Stromal cell of bone marrow (primary cell): Measurements from ENCODE around the gene MYOM1.
"Not testable (repeated sequence)": the region's sequence is repeated elsewhere in the genome, so short reads cannot be mapped to it uniquely, and the experiment has no call there.

Experiments used
- DNase-seq: peaks from one replicate; pipeline ENCODE4 v3.0.0-alpha.2; 2012; ENCODE audit warnings: low read depth

MYOM1 gene

DNA sequence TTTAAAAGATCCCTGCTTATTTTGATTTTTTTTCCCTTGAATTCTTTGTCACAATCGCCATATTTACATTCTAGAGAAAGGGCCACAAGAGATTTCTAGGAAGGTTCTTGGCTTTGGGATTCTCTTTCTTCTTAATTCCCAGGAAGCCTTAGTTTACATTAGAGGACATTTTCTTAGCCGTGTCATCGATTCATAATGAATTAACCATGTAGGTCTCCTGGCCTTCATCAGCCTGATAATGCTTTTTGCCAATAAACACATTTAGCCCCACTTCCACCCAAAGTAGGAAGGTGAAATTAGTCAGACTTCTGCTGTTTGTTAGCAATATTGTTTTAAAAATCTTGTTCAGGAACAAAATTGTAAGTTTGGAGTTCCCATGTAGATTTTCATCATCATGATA, 135.6 kb downstream of the MYOM1 start:
- DNase-seq = no peak

DNA sequence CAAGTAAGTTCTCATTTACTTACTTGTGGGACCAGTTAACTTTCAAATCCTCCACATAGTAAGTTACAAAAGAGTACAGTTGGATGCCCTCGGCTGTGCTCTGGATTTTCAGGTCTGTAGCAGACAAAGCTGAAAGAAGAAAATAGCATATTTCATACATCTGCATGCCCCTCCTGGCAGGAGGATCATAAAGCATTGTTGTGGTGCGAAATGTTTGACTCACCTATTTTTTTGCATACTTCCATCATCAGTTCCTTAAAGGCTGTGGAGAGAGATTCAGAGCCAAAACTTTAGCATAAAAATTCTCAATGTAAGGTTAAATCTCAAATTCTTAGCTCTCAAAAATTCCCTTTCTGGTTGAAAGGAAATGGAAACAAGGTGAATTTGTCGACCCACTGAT, 136.0 kb downstream of the MYOM1 start:
- DNase-seq = no peak

DNA sequence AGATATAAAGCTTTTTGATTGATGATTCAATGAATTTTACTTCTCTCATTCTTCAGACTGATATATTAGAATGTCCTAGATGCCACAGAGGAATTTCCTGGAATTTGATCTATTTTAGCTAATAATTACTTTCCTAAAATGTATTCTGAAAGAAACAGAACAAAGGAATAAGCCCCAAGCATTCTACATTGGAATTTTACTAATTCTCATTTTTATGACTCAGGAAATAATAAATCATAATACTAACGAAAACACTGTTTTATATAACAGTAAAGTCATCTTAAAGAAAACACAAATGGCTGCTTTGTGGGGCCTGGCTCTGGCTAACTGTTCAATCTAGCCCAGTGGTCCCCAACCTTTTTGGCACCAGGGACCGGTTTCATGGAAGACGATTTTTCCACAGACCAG, 138.2 kb downstream of the MYOM1 start:
- no peak for DNase-seq

DNA sequence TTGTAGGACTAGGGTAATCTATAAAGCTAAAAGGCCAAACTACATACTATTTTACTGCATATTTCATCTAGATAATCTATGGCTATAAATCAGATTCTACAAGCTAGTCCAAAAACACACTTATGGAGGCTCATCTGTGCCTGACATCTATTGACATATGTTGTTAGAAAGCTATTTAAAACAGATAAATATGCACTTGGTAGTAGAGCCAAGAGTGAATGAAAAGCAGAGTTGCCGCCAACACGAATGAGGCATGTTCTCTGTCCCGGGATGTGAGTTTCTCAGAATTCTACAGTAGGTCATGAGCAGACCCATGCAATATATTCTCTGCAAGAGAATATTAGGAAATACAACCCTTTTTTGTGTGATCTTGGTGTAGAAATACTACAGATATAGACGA, 140.1 kb downstream of the MYOM1 start:
- DNase-seq = no peak

DNA sequence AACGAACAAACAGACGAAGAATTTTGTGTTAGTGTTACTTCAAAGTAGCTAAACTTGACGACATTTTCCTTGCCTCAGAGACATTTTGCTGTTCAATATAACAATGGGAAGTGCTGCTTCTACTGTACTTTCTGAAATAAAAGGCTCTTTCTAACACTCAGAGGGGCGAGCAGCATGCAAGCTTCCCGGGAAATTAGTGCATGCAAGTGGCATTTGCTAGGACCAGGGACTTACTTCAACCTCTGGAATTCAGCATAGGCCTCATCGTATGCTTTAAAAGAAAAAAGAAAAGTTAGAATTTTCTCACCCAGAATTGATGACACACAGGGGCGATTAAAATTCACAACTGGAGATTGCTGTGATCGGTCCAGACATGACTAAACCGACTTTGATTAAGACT, 144.3 kb downstream of the MYOM1 start:
- no peak for DNase-seq

DNA sequence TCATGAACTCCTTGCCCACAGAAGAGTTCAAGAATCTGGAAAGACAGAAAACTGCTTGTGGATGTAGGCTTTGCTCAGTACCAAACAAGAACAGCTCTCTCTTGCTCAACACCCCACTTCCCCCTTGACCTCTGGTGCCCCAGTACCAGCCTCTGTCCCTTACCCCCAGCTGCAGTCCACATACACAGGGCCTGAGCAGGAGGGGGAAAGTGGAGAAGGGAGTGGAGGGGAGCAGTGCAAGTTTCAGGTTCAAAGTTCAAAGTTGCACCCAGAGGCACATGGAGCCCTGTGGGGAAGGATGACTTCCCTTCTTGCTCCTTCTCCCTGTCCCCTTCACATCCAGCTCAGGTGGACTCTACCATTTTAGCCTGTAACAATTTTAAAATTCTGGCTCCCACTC, 145.7 kb downstream of the MYOM1 start:
- no peak for DNase-seq

DNA sequence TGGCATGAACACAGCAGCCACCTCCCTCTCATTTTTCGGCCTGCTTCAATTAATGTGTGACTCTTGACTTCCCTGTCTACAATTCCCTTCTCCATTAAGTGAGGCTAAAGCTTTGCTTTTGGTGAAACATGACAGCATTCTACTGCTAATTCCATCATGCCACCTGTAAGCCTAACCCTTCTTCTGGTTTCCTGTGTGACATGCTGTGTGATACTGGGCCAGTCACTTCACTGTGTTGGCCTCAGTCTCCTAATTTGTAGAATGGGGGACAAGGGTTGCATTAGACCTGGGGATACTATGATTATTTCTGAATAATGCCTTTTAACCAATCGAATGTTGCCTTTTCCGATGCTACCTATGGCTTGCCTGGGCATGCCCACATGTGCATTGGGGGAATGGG, 146.4 kb downstream of the MYOM1 start:
- not testable (repeated sequence) for DNase-seq

DNA sequence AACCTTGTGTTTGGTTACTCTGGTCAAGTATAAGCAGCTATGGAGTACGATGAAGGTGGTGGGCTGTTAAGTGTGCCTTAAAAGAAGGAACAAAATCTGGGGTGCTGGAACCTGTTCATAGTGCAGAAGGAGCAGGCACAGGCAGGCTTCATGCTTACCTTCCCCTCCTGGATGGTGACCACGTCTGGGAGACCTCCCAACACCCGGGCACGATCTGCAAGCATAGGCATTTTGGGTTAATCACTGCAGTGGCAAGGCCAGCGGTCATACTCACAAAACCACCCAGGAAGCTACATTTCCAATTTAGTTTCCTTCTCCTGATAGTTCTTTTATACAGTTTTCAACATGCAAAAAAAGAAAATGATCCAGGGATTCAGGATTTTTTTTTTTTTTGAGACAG, 148.1 kb downstream of the MYOM1 start:
- DNase-seq = no peak

DNA sequence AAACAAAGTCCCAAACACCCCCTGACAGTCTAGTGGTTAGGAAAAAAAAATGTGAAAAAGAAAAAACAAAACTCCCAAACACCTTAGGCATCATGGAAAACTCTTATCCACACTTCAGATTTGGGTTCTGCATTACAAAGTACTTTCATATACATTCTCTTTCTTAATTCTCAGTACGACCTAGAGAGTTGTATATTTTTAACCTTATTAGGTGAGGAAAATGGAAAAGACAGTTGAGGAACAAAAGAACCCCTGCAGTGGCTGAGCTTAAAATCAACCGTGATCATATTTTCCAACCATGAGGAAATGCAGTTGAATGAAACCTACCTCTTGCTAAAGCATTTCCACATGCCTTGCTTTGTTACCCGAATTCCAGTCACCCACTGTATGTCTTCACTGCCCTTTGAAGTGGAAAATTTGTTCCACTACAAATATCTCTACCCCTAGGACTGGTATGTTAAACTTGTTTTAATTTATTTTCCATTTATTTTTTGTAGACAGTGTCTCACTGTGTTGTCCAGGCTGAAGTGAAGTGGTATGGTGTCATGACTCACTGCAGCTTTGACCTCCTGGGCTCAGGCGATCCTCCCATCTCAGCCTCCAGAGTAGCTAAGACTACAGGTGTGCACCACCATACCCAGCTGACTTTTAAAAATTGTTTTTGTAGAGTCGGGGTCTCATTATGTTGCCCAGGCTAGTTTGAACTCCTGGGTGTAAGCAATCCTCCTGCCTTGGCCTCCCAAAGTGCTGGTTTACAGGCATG, 149.9 kb downstream of the MYOM1 start:
- no peak for DNase-seq

DNA sequence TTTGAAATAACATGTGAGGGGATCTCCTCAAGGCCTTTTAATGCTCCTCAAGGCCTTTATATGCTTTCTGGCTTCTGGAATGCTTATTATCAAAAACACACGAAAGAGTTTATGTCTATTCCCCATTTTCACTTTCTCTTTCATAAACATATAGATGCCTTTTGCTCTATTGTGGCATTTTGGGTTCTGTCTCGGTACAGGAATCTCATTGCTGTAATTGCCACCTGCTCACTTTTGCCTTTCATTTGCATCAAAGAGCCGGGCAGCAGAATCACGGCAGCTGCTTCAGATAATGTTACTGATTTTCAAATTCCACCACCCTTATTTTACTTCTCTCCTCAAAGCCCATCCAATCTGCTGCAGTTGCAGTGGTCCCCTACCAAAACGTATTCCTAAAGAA, 152.0 kb downstream of the MYOM1 start:
- DNase-seq = no peak

DNA sequence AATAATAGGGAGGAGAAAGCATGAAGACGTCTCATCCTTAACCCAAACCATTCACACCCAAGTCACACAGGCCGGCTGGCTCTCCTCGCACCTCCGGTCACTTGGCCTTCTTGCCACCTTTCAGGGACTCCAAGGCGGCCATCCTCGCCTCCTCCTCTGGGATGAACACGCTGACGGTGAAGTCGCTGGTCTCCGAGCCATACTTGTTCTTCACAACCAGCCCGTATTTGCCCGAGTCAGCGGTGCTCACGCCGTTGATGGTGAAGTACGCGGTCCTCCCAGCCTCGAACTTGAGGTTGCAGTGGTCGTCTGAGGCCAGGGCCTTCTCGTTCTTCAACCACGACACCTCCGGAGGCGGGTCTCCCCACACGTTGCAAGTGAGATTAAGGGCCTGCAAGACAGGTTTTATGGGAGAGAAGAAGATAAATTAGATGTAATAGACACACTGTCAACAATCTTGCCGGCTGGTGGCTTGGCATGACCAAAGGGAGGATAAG, 152.6 kb downstream of the MYOM1 start:
- no peak for DNase-seq

DNA sequence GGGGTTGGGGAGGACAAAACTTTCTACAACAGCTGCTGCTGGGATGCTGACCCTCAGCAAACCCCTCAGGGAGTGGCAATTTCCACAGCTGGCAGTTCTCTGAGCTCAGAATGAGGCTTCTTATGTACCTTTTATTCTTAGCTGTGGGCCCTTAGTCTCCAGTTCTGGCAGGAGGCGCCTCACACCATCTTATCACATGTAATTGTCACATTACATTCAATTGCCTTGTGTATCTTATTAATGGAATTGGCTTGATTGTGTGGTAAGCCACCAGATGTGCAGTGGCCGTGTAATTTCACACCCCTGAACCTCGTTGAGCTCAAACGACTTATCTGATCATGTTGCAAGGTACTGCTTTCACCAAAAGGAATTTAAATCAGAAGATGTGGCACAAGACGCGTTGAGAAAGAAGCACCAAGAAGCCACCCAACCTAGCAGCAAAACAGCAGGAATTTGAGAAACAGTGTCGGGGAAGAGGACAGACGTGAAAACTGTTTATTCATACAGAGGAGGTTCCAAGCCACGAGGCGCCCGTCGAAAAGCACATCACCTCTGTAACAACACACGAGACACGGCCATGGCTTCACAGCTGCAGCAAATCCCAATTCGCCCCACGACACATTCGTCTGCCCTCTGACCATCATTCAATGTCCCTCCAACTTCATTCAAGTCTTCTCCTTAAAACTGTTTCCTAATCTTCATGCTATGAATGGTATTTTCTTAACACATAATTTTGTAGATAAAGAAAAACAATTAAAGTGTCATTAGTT, 153.2 kb downstream of the MYOM1 start:
- DNase-seq = no peak

DNA sequence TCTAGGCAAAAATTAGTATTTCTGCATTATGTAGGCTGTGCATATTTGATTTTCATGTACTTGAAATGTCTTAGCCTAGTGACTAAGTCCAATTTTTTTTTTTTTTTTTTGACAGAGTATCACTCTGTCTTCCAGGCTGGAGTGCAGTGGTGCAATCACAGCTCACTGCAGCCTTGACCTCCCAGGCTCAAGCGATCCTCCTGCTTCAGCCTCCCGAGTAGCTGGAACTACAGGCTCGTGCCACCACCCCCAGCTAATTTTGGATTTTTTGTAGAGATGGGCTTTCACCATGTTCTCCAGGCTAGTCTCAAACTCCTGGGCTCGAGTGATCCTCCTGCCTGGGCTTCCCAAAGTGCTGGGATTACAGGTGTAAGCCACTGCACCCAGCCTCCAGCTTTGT, 156.0 kb downstream of the MYOM1 start:
- DNase-seq = not testable (repeated sequence)

DNA sequence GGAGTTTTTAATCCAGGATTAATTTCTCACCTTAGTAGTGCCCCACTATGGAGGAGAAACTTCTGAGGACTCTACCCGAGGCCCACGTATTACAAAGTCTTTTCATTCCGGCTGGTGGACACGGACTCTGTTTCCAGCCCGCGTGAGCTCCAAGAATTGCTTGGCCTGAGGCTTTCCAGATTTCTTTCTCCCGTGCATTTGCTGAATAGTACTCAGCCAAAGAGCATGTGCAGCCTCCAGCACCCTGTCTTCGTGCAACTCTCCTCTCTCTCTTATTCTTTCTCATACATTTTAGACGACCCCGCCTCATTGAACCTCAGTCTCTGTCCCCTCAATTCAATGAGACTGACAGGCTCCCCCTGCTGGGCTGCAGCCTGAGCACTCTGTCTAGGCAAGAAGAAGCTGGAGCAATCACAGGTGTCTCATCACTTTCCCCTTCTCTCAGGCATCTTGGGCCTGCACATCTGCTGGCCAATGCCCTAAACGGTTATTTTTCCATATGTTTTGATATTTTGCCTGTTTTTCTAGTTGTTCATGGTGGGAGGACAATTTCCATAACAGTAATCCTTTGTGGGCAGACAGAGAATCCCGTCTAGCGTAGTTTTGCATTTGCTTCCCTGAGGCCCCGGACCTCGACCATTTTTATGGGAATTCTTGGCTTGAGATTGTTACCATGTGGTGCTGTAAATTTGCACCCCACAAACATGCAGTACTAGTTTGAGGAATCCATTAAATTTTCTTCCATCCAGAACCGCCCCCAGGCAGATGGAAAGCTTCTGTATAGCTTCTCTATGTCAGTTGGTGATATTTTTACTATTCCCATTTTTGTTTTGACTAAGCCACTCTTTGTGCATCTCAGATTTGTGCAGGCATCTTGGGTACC, 156.7 kb downstream of the MYOM1 start:
- peak; percentile 13 for DNase-seq

DNA sequence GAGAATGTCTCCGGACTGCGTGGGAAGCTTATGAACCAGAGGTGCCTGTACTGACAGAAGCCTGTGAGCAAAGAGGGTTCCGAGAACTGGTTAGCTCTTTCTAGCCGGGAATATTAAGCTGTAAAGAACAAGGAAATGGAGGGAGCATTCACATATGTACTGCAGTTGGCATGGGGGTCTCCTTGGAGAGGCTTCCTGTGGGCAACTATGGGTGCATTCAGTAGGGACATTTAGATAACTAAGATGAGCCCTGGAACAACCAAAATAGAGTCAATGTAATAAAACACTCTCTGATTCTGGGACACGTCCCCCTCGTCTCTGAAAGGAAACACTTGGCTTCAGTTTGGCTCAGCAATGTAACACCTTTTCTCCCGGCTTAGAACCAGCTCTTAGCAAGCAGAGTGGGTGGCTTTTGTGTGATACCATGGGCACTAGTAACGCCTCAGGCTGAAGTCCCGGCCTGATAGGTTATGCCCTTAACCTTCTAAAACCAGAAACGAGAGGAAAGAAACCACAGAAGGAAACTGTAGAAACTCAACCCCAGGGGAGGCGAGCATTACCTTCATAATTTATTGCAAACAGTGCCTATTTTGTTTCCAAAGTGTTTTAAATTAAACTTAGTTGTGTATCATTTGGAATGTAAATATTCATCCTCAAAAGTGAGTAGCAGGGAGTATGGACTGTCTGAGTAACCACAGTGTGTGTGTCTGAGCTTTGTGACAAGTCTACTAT, 158.0 kb downstream of the MYOM1 start:
- DNase-seq = no peak

DNA sequence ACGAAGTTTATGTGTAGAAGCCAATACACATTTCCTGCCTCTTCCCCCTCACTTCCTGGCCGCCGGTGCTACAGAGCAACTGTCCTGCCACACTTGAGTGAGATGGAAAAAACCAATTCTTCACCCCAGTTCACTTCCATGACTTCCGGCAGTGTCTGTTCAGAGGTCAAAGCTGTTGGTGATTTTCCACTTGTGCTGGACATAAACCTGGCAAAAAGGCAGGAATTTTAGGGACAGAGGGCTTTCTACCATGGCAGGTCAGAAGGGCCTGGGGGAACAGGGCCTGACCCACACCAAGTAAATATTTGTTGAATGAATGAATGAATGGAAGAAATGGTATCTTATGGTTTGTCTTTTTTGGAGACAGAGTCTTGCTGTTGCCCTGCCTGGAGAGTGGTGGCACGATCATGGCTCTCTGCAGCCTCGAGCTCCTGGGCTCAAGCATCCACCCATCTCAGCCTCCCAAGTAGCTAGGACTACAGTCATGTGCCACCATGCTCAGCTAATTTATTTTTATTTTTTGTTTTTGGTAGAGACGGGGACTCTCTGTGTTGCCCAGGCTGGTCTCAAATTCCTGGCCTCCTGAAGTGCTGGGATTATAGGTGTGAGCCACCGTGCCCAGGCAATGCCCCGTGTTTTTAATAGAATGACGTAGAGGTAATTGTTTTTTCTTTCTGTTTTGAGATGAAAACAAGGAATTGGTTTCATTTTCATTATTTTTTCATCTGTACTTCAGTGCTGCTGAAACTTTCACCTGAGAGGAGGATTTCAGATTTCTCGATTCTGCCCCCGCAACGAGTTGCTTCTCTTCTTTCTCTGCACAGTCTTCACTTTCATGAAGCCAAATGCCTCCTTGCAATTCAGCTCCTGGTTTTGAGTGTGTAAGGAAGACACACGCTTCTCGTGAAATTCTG, 158.8 kb downstream of the MYOM1 start:
- no peak for DNase-seq

DNA sequence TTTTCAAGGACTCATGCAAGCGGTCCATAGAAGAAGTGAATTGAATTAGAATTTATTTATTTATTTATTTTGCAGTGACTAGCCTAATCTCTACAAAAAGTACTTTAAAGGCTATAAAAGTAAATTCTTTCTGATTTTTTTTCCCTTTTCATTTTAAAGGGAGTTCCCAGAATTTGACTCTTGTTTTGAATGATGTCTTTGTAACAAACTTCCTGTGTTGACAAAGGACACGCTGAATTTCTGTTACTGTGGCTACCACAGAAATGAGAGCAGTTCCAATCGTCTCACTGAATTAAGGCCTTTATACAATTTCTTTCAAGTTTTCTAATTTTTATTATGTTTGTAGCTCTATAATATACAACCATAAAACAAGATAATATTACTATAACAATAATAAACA, 160.5 kb downstream of the MYOM1 start:
- DNase-seq = no peak

DNA sequence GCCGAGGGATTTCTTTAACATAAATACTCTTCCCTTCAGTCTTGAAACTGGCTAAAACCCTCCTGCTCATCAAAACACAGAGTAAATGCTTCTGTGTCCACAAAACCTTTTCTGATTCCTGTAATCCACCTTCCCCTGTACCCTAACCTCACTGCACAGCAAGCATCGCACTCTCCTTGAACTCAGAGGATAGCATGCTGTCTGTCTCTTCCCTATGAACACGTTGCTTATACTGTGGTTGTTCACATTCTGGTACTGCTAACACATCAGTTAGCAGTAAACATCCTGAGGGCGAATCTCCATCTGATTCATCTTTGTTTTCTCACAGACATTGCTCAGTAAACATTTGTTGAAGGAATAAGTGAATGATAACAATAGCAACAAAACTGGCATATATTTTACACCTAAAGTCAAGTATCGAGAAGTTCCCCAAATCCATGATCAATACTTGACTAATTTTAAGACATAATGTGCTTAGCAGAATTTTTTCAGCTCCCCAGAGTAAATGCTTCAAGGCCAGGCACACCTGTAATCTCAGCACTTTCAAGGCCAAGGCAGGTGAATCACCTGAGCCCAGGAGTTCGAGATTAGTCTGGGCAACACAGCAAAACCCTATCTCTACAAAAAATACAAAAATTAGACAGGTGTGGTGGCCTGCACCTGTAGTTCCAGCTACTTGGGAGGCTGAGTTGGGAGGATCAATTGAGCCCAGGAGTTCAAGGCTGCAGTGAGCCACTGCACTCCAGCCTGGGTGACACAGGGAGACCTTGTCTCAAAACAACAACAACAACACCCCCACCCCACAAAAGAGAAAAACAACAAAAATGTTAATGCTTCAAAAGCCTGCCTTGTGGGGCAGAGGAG, 161.2 kb downstream of the MYOM1 start:
- DNase-seq = no peak

DNA sequence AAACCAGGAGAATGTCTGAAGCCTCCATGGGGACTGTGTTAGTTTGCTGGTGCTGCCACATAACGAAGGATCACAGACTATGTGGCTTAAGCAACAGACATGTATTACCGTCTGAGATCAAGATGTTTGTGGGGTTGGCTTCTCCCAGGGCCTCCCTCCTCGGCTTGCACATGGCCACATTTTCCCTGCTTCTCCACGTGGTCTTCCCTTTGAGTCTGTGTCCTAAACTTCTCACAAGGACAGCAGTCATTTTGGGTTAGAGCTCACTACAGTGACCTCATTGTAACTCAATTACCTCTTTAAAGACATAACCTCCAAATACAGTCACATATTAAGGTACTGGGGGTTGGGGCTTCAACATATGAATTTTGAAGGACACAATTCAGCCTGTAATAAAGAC, 162.2 kb downstream of the MYOM1 start:
- DNase-seq = no peak

DNA sequence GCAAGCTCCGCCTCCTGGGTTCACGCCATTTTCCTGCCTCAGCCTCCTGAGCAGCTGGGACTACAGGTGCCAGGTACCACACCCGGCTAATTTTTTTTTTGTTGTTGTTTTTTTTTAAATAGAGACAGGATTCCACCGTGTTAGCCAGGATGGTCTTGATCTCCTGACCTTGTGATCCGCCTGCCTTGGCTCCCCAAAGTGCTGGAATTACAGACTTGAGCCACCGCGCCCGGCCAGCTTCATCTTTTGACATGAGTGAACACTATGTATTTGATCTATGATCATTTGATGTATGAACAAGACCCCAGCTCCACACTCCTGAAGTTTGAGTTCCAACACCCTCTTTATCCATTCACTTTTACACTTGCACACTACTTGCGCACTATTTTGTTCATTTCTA, 163.5 kb downstream of the MYOM1 start:
- no peak for DNase-seq
